Neural cell (in vitro differentiated cells): ENCODE data around the gene DLG2.

ENCODE experiments used
- EP300 ChIP-seq: fragments of 450-650 bp; conservative IDR thresholded peaks from 2 replicates; pipeline ENCODE4 v1.6.1; 2014; ENCODE audit warnings: antibody characterized with exemption, mild to moderate bottlenecking, moderate library complexity; ENCODE audit not compliant: poor library complexity, severe bottlenecking
- EZH2 ChIP-seq: fragments of 200-600, 300-800 bp; shearing (Covaris generic), sonication (generic); IDR thresholded peaks from 2 replicates; pipeline ENCODE4 v1.6.1; 2014; ENCODE audit warnings: antibody characterized with exemption, low read length, borderline replicate concordance, mild to moderate bottlenecking; ENCODE audit not compliant: insufficient read depth, poor library complexity, severe bottlenecking
- MXI1 ChIP-seq: fragments of 450-650 bp; conservative IDR thresholded peaks from 2 replicates; pipeline ENCODE4 v1.6.1; 2014; ENCODE audit warnings: antibody characterized with exemption, mild to moderate bottlenecking; ENCODE audit not compliant: poor library complexity, severe bottlenecking
- POLR2AphosphoS5 ChIP-seq: IDR thresholded peaks from 2 replicates; pipeline ENCODE4 v1.6.1; 2012
- RAD21 ChIP-seq: fragments of 450-650 bp; conservative IDR thresholded peaks from 2 replicates; pipeline ENCODE4 v1.6.1; 2014; ENCODE audit warnings: antibody characterized with exemption, mild to moderate bottlenecking, moderate library complexity
- SMC3 ChIP-seq: fragments of 450-650 bp; conservative IDR thresholded peaks from 2 replicates; pipeline ENCODE4 v1.6.1; 2014; ENCODE audit warnings: antibody characterized with exemption, mild to moderate bottlenecking, moderate library complexity; ENCODE audit not compliant: poor library complexity
- TAF1 ChIP-seq: IDR thresholded peaks from 2 replicates; pipeline ENCODE4 v1.6.1; 2012; ENCODE audit warnings: low read depth
- TF ChIP-seq, protein P1 (sequence below): fragments of 450-650 bp; IDR thresholded peaks from 2 replicates; pipeline ENCODE4 v1.5.1; 2014; ENCODE audit warnings: antibody characterized with exemption, mild to moderate bottlenecking, moderate library complexity; ENCODE audit not compliant: poor library complexity, severe bottlenecking
- TF ChIP-seq, protein P2 (sequence below): IDR thresholded peaks from 2 replicates; pipeline ENCODE4 v1.6.1; 2012; ENCODE audit warnings: borderline replicate concordance

- TF ChIP-seq, protein P1, sequence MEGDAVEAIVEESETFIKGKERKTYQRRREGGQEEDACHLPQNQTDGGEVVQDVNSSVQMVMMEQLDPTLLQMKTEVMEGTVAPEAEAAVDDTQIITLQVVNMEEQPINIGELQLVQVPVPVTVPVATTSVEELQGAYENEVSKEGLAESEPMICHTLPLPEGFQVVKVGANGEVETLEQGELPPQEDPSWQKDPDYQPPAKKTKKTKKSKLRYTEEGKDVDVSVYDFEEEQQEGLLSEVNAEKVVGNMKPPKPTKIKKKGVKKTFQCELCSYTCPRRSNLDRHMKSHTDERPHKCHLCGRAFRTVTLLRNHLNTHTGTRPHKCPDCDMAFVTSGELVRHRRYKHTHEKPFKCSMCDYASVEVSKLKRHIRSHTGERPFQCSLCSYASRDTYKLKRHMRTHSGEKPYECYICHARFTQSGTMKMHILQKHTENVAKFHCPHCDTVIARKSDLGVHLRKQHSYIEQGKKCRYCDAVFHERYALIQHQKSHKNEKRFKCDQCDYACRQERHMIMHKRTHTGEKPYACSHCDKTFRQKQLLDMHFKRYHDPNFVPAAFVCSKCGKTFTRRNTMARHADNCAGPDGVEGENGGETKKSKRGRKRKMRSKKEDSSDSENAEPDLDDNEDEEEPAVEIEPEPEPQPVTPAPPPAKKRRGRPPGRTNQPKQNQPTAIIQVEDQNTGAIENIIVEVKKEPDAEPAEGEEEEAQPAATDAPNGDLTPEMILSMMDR: no peak
- TF ChIP-seq POLR2AphosphoS5 (no peak), EP300 (no peak), EZH2 (no peak), TAF1 (no peak), RAD21 (no peak), SMC3 (no peak), MXI1 (no peak)
- TF ChIP-seq, protein P2, sequence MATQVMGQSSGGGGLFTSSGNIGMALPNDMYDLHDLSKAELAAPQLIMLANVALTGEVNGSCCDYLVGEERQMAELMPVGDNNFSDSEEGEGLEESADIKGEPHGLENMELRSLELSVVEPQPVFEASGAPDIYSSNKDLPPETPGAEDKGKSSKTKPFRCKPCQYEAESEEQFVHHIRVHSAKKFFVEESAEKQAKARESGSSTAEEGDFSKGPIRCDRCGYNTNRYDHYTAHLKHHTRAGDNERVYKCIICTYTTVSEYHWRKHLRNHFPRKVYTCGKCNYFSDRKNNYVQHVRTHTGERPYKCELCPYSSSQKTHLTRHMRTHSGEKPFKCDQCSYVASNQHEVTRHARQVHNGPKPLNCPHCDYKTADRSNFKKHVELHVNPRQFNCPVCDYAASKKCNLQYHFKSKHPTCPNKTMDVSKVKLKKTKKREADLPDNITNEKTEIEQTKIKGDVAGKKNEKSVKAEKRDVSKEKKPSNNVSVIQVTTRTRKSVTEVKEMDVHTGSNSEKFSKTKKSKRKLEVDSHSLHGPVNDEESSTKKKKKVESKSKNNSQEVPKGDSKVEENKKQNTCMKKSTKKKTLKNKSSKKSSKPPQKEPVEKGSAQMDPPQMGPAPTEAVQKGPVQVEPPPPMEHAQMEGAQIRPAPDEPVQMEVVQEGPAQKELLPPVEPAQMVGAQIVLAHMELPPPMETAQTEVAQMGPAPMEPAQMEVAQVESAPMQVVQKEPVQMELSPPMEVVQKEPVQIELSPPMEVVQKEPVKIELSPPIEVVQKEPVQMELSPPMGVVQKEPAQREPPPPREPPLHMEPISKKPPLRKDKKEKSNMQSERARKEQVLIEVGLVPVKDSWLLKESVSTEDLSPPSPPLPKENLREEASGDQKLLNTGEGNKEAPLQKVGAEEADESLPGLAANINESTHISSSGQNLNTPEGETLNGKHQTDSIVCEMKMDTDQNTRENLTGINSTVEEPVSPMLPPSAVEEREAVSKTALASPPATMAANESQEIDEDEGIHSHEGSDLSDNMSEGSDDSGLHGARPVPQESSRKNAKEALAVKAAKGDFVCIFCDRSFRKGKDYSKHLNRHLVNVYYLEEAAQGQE: no peak
These were observed 2149.4 kb downstream of the DLG2 start for GRCh38 chr11:83477772-83478171.
